ENCODE results near the gene TMUB2.

DNA sequence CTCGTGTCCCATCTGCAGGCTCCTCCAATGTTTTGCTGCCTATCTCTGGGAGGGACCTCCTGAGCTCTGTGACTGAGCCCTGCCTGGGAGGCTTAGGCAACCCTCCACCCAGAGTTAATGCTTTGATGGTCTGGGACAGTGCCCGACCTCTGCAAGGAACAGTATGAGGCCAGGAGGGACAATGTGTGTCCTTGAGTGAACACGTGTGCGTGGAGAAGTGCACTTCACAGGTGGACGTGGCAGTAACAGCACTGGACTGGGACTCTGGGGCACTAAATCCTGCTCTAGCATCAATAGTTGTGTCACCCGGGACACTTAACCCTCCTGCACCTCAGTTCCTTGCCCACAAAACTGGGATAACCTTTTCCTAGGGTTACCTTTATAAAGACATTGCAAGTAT is 28.1 kb downstream of the TMUB2 start:
- TF ChIP-seq, protein P1, sequence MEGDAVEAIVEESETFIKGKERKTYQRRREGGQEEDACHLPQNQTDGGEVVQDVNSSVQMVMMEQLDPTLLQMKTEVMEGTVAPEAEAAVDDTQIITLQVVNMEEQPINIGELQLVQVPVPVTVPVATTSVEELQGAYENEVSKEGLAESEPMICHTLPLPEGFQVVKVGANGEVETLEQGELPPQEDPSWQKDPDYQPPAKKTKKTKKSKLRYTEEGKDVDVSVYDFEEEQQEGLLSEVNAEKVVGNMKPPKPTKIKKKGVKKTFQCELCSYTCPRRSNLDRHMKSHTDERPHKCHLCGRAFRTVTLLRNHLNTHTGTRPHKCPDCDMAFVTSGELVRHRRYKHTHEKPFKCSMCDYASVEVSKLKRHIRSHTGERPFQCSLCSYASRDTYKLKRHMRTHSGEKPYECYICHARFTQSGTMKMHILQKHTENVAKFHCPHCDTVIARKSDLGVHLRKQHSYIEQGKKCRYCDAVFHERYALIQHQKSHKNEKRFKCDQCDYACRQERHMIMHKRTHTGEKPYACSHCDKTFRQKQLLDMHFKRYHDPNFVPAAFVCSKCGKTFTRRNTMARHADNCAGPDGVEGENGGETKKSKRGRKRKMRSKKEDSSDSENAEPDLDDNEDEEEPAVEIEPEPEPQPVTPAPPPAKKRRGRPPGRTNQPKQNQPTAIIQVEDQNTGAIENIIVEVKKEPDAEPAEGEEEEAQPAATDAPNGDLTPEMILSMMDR (IDR thresholded peaks at IDR 0.05; ENCODE audit: poor library complexity, severe bottlenecking) = no peak
- TF ChIP-seq TAF1 (IDR thresholded peaks at IDR 0.05; ENCODE audit: low read depth) = no peak
- TF ChIP-seq POLR2AphosphoS5 (IDR thresholded peaks at IDR 0.05) = no peak
- TF ChIP-seq SMC3 (conservative IDR thresholded peaks at IDR 0.05; ENCODE audit: poor library complexity) = no peak
- no peak for TF ChIP-seq EZH2 (IDR thresholded peaks at IDR 0.05; ENCODE audit: borderline replicate concordance, insufficient read depth, low read length, poor library complexity, severe bottlenecking)
- TF ChIP-seq, protein P2, sequence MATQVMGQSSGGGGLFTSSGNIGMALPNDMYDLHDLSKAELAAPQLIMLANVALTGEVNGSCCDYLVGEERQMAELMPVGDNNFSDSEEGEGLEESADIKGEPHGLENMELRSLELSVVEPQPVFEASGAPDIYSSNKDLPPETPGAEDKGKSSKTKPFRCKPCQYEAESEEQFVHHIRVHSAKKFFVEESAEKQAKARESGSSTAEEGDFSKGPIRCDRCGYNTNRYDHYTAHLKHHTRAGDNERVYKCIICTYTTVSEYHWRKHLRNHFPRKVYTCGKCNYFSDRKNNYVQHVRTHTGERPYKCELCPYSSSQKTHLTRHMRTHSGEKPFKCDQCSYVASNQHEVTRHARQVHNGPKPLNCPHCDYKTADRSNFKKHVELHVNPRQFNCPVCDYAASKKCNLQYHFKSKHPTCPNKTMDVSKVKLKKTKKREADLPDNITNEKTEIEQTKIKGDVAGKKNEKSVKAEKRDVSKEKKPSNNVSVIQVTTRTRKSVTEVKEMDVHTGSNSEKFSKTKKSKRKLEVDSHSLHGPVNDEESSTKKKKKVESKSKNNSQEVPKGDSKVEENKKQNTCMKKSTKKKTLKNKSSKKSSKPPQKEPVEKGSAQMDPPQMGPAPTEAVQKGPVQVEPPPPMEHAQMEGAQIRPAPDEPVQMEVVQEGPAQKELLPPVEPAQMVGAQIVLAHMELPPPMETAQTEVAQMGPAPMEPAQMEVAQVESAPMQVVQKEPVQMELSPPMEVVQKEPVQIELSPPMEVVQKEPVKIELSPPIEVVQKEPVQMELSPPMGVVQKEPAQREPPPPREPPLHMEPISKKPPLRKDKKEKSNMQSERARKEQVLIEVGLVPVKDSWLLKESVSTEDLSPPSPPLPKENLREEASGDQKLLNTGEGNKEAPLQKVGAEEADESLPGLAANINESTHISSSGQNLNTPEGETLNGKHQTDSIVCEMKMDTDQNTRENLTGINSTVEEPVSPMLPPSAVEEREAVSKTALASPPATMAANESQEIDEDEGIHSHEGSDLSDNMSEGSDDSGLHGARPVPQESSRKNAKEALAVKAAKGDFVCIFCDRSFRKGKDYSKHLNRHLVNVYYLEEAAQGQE (IDR thresholded peaks at IDR 0.05; ENCODE audit: borderline replicate concordance) = no peak
- TF ChIP-seq EP300 (conservative IDR thresholded peaks at IDR 0.05; ENCODE audit: poor library complexity, severe bottlenecking) = no peak
- TF ChIP-seq MXI1 (conservative IDR thresholded peaks at IDR 0.05; ENCODE audit: poor library complexity, severe bottlenecking) = no peak
- TF ChIP-seq RAD21 (conservative IDR thresholded peaks at IDR 0.05) = no peak
